ENCODE results near the gene CAMK2D.

CAMK2D gene

DNA sequence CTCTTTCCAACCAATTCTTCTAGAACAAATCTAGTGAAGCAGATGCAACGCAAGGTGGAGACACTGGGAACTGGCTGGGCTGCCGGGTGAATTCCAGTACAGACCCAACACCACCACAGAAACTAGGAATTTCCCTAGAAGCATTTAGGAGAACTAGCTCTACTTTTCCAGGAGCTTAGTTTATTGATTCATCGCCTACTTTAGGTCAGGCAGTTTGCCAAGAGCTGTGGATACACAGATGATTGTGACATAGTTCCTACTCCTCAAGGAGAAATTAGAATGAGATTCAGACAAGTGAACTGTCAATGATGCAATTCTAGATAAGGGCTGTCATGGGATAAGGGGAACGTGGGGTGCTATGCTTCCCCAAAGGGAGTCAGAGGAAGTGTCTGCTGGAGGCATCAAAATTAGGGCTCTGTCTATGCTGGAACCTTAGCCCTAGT, 350.0 kb downstream of the CAMK2D start:
- no peak for DNase-seq

DNA sequence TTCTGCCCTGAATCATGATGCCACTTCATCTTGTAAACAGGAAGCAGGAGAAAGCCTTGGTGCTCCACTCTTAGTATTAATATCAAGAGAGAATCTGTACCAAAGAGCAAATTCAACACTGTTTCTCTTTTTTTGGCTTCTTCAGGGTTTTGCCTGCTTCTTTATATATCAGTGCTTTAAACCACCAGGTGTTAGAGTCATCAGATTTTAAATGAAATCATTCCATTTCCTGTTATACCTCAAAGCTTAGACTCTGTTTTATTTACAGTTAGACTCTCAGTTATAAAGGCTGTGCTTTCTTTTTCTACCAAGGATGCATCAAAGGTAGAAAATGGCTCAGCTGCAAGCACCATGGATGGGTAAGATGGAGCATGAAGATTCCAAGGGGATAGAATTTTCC, 350.9 kb downstream of the CAMK2D start:
- DNase-seq: no peak

DNA sequence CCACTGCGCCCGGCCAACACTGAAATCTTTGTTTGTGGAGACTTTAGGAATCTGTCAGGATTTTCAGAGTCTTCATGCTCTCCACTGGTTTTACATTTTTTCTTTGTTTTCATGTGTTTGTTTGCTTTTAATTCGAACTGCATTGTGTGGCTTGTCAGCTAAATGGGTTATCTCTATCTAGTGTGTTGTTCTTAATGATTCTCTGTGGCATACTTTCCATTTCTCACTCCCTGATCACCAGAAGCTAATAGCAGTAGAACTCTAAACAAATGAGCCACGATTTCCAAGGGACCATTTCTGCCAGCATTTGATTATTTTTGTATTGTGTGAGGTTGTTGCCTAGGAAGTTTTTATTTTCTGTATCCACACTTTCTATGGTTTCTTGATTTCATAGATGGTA, 352.4 kb downstream of the CAMK2D start:
- no peak for DNase-seq

DNA sequence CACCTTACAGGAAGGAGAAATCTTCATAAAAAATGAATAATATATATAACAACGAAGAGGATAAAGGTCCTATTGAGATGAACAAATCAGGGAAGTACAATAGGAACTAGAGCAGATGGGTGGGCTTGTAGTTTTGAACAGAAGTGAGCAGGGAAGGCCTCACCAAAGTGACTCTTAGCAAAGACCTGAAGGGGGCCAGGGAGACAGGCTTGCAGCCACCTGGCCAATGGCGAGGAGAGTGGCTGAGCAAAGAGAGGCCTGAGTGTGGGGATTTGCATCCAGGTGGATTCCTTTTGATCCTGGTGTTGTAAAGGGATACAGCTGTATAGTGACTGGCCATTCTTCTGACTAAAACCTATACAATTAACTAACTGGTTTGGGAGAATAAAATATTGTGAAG, 354.1 kb downstream of the CAMK2D start:
- DNase-seq: no peak

DNA sequence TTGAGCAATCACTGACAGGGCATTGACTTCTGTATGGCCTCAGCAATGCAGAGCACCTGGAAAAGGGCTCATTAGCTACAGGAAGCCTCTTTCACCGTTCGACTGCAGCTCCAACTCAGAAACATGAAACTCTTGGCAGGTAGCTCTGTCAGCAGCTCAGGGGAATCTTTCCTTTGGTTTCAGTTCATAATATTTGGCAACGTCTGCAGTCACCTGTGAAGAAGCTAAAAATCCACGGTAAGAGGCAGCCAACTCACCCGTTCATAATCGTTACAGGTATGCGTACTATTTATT, 354.9 kb downstream of the CAMK2D start:
- no peak for DNase-seq

DNA sequence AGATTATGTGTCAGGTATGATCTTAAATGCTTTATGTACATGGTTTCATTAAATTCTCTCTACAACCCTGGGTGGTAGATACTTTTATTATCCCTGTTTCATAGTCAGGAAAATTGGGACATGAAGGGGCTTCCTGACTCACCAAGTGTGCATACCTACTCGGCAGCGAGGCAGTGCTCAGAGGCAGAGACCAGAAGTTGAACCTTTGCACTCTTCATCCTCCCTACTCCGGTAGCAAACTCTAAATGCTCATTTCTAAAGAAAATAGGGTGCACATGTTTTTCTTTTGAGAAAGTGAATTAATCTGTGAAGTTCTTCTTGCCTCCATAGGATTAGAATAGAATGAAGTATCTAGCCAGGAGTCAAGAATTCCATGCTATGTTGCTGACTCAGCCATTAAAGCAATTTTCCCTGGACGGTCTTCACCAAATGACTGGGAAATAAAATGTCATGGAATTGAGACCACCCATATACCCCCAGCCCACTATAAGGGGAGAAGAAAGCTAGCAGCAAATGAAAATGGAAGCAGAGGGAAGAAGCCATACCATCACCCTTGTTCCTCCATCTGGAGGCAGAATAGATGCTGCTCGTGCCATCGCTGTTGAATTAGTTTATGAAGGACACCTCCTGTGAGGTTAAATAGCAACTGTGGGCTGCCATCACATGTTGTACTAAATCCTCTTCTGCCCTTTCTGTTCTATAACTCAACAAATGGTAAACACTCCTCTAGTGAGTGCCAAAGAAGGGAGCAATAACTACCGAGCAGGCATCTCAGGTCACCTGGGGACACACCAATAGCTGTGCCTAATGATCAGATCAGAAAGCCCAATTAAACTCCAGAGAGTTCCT, 355.4 kb downstream of the CAMK2D start:
- no peak for DNase-seq

DNA sequence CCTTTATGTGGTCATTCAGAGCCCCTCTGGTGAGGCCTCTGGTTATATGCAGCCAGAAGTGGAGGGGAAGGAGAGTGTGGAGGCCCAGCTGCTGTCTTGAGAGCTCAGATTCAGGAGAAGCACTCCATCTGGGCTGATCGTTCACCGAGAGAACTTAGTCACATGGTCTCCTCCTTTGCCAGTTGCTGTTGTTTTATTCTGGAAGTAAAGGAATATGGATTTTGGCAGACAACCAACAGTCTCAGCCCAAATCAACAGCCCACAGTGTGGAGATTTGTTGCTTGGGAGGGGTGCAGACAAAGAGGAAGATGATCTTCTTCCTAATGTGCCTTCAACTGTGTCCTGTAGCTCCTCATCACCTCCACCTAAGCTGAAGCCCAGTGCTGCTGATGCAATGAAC, 356.7 kb downstream of the CAMK2D start:
- DNase-seq: peak; percentile 53

DNA sequence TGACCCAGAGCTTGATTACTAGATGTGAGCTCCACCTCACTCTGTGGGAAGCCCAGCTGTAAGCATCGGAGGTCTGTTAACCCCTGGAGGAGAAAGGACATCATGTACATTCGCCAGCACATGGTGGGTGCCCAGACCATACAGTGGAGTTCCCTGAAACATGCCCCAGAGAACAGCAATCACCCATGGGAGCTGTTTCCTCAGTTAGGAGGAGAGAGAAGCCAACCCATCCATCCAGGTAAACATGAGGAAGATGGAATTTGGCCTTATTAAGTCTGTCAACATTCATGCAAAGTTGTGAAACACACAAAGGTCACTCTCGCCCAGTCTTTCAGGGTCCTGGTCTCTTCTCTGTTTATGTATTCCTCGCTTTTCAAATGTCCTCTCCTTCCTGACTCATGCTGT, 357.4 kb downstream of the CAMK2D start:
- DNase-seq: no peak
